Panc1 (cell line): Measurements from ENCODE around the gene OR1N2.

Source experiments
- SIN3A ChIP-seq: IDR thresholded peaks from 2 replicates; pipeline ENCODE4 v1.6.1; 2012; ENCODE audit warnings: low read depth, mild to moderate bottlenecking, low read length, moderate library complexity, borderline replicate concordance; ENCODE audit not compliant: insufficient read depth
- TF ChIP-seq, protein P1 (sequence below): fragments of 450-650 bp; IDR thresholded peaks from 2 replicates; pipeline ENCODE4 v1.5.1; 2017; ENCODE audit warnings: mild to moderate bottlenecking

DNA sequence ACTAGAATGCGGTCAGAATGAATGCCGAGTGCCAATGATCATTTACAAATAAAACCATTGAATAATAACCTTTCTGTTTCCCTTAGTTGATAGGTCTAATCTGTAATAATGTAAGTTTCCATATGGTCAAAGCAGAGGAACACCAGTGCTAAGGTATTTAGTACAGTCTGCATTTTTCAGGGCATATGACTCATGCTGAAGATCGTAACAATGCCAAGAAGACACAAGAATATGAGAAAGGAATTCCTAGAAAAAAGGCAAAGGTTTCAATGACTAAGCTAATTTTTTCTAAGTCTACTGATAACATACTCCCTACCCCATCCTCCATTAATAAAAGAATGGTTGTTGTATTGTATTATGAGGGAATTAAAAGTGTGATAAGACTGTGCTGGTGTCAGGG is 27.4 kb downstream of the OR1N2 start:
- TF ChIP-seq, protein P1, sequence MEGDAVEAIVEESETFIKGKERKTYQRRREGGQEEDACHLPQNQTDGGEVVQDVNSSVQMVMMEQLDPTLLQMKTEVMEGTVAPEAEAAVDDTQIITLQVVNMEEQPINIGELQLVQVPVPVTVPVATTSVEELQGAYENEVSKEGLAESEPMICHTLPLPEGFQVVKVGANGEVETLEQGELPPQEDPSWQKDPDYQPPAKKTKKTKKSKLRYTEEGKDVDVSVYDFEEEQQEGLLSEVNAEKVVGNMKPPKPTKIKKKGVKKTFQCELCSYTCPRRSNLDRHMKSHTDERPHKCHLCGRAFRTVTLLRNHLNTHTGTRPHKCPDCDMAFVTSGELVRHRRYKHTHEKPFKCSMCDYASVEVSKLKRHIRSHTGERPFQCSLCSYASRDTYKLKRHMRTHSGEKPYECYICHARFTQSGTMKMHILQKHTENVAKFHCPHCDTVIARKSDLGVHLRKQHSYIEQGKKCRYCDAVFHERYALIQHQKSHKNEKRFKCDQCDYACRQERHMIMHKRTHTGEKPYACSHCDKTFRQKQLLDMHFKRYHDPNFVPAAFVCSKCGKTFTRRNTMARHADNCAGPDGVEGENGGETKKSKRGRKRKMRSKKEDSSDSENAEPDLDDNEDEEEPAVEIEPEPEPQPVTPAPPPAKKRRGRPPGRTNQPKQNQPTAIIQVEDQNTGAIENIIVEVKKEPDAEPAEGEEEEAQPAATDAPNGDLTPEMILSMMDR: no peak
- no peak for TF ChIP-seq SIN3A
